GM10248 (cell line): ENCODE results near the gene RAB40C.

Experiments used
- CTCF ChIA-PET: fragments of 300-600 bp; sonication (Branson Sonifier 250); formaldehyde crosslinking; extraction: SDS; loops from one replicate; lab custom pipeline; 2021; ENCODE audit warnings: antibody characterized with exemption; lab: Yijun Ruan, JAX
- POLR2A ChIA-PET: fragments of 350-650 bp; sonication (Branson Sonifier 250); formaldehyde crosslinking; extraction: SDS; loops from one replicate; lab custom pipeline; 2020; ENCODE audit warnings: antibody characterized with exemption; lab: Yijun Ruan, JAX
- DNase-seq: peaks from one replicate; pipeline ENCODE4 v3.0.0; 2012; ENCODE audit errors: extremely low spot score
- CTCF ChIP-seq: IDR thresholded peaks from 2 replicates; pipeline ENCODE4 v1.5.1; 2012; ENCODE audit warnings: mild to moderate bottlenecking, low read depth; ENCODE audit errors: extremely low read depth, missing control alignments, control extremely low read depth

RAB40C gene

GRCh38 chr16:563072-563644 lies 26.7 kb upstream of the RAB40C start:
- no peak for DNase-seq
- CTCF ChIA-PET = no interaction called here
- POLR2A ChIA-PET = no interaction called here
- TF ChIP-seq CTCF = no peak

GRCh38 chr16:564690-565418 lies 25.0 kb upstream of the RAB40C start:
- no peak for DNase-seq
- CTCF ChIA-PET = no interaction called here
- no peak for TF ChIP-seq CTCF
- POLR2A ChIA-PET = no interaction called here

GRCh38 chr16:565419-566330 lies 24.2 kb upstream of the RAB40C start:
- TF ChIP-seq CTCF = no peak
- POLR2A ChIA-PET = no interaction called here
- no peak for DNase-seq
- CTCF ChIA-PET = no interaction called here

- TF ChIP-seq CTCF = no peak
- DNase-seq = peak; percentile 91
- ChIA-PET CTCF (interaction anchor here (1.1 kb wide), 2 partner anchors 10 to 13 kb away, joined by 3 to 4 read pairs; no protein-coding TSS in a partner anchor), POLR2A (interaction anchor here (0.5 kb wide), 1 partner anchor 1398 kb away, joined by 3 read pairs; the partner anchor contains the start of gene RPS2)
Observed at GRCh38 chr16:566475-567372, 23.1 kb upstream of the RAB40C start, which contains the start of gene NHLRC4. TSS of gene NHLRC4 (plus strand) at chr16:567005. CDS start at chr16:568048, 1,043 bp downstream.

- DNase-seq = no peak
- POLR2A ChIA-PET = interaction anchor here (0.5 kb wide), 1 partner anchor 1397 kb away, joined by 3 read pairs; the partner anchor contains the start of gene RPS2
- CTCF ChIA-PET = interaction anchor here (1.1 kb wide), 2 partner anchors 9 to 12 kb away, joined by 3 to 4 read pairs; no protein-coding TSS in a partner anchor
- TF ChIP-seq CTCF = no peak
Observed at GRCh38 chr16:567373-568256, 22.3 kb upstream of the RAB40C start.
